ENCODE measurements around the gene SLC25A27. TPM values are rescaled to one million over a fixed set of nuclear protein-coding genes. Genes with fewer than 3 reads are reported as not detected.

Gene SLC25A27
- polyA plus RNA-seq, 3 donors: 0.34 to 1.7 TPM; not detected in 1

- no peak overlapping the region for H3K9ac ChIP-seq (ENCODE audit: insufficient read depth, low read length, poor library complexity, severe bottlenecking)
- Mint-ChIP-seq H3K4me1 (no peaks in the 10 kb centered on the region), H3K4me3 (no peak overlapping the region), H3K9me3 (peaks cover 0 to 17% (median 14%) of the 10 kb centered on the region in 7 donors), H3K36me3 (no peaks in the 10 kb centered on the region), H3K27me3 (ENCODE audit: low read depth in 3 of 3) (no peaks in the 10 kb centered on the region), H3K27ac (no peak overlapping the region)
- H3K36me3 ChIP-seq (replicated peaks in 1 of 2; ENCODE audit: control insufficient read depth in 1 of 2, insufficient read depth in 2 of 2, low read length in 2 of 2): no peaks in the 10 kb centered on the region
- no peak for TF ChIP-seq CTCF (IDR thresholded peaks at IDR 0.05)
- H2AFZ ChIP-seq (ENCODE audit: insufficient read depth, low read depth, low read length, poor library complexity, severe bottlenecking): no peak overlapping the region
- H3K9me3 ChIP-seq (replicated peaks in 1 of 2; ENCODE audit: control insufficient read depth in 1 of 2, insufficient read depth in 1 of 2, low read length in 2 of 2): peaks cover 6 to 16% of the 10 kb centered on the region in 2 donors
- no peaks in the 10 kb centered on the region for H4K20me1 ChIP-seq (ENCODE audit: insufficient read depth, low read length)
- no peak overlapping the region for H3K4me2 ChIP-seq (replicated peaks; ENCODE audit: extremely low read depth, low read length, poor library complexity, severe bottlenecking)
- no peaks in the 10 kb centered on the region for H3K27me3 ChIP-seq (ENCODE audit: control insufficient read depth in 2 of 2, insufficient read depth in 2 of 2, low read length in 2 of 2)
- H3K4me1 ChIP-seq (ENCODE audit: control insufficient read depth in 1 of 2, insufficient read depth in 2 of 2, low read length in 2 of 2): no peaks in the 10 kb centered on the region
- no peaks in the 10 kb centered on the region for H3K79me2 ChIP-seq (ENCODE audit: insufficient read depth, low read length)
- WGBS (ENCODE audit: insufficient coverage): 94% methylated on average over 75 of the region's 85 CpGs
- DNase-seq: no peak
- H3K4me3 ChIP-seq (replicated peaks in 1 of 3; ENCODE audit: low read depth in 2 of 3, low read length in 3 of 3): no peak overlapping the region
- no peak overlapping the region for H3K27ac ChIP-seq (ENCODE audit: low read depth in 1 of 2, low read length in 2 of 2)
- intact Hi-C loops (cut with micrococcal nuclease): no loop called here
Measured at GRCh38 chr6:46688117-46688965, 35.6 kb downstream of the SLC25A27 start.

- Histone ChIP-seq H4K20me1 (ENCODE audit: insufficient read depth, low read length) (no peaks in the 10 kb centered on the region), H3K4me1 (ENCODE audit: control insufficient read depth in 1 of 2, insufficient read depth in 2 of 2, low read length in 2 of 2) (no peaks in the 10 kb centered on the region), H2AFZ (ENCODE audit: insufficient read depth, low read depth, low read length, poor library complexity, severe bottlenecking) (no peak overlapping the region), H3K27me3 (ENCODE audit: control insufficient read depth in 2 of 2, insufficient read depth in 2 of 2, low read length in 2 of 2) (no peaks in the 10 kb centered on the region), H3K4me2 (replicated peaks; ENCODE audit: extremely low read depth, low read length, poor library complexity, severe bottlenecking) (no peak overlapping the region), H3K36me3 (replicated peaks in 1 of 2; ENCODE audit: control insufficient read depth in 1 of 2, insufficient read depth in 2 of 2, low read length in 2 of 2) (no peaks in the 10 kb centered on the region), H3K9ac (ENCODE audit: insufficient read depth, low read length, poor library complexity, severe bottlenecking) (no peak overlapping the region), H3K79me2 (ENCODE audit: insufficient read depth, low read length) (no peaks in the 10 kb centered on the region), H3K27ac (ENCODE audit: low read depth in 1 of 2, low read length in 2 of 2) (no peak overlapping the region), H3K9me3 (replicated peaks in 1 of 2; ENCODE audit: control insufficient read depth in 1 of 2, insufficient read depth in 1 of 2, low read length in 2 of 2) (peaks cover 6 to 16% of the 10 kb centered on the region in 2 donors), H3K4me3 (replicated peaks in 1 of 3; ENCODE audit: low read depth in 2 of 3, low read length in 3 of 3) (no peak overlapping the region)
- no peaks in the 10 kb centered on the region for H3K36me3 Mint-ChIP-seq
- intact Hi-C loops (cut with micrococcal nuclease): no loop called here
- TF ChIP-seq CTCF (IDR thresholded peaks at IDR 0.05): no peak
- H3K4me3 Mint-ChIP-seq: no peak overlapping the region
- peaks cover 0 to 1% (median 0%) of the 10 kb centered on the region in 3 donors for H3K27me3 Mint-ChIP-seq (ENCODE audit: low read depth in 3 of 3)
- no peak for DNase-seq
- peaks cover 0 to 19% (median 14%) of the 10 kb centered on the region in 7 donors for H3K9me3 Mint-ChIP-seq
- no peak overlapping the region for H3K27ac Mint-ChIP-seq
- no peaks in the 10 kb centered on the region for H3K4me1 Mint-ChIP-seq
- WGBS (ENCODE audit: insufficient coverage): 90% methylated on average over 10 of the region's 13 CpGs
Measured at GRCh38 chr6:46688966-46689335, 36.2 kb downstream of the SLC25A27 start.

Measured in CD14-positive monocyte (primary cell).